ENCODE measurements around the gene CABP5. TPM values are rescaled to one million over a fixed set of nuclear protein-coding genes. Genes with fewer than 3 reads are reported as not detected.
A peak's percentile ranks its signal among the peaks of the same experiment; 100 is the strongest.

The CABP5 gene
- total RNA-seq, 1 experiment from 2014 or later, result not detected

DNA sequence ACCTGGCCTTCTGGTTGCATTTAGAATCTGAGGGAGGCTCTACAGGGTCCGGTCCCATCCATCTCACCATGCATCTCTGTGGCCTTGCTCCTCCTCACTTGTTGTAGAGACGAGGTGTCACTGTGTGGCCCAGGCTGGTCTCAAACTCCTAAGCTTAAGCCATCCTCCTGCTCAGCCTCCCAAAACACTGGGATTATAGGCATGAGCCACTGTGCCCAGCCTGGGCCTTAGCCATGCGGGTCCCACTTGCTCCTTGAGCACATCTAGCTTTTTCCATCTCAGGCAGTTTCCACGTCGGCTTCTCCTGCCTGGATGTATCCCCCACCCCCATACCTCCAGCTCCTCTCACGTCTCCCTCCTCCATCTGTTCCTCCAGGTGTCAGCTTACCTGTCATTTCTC is 39.6 kb downstream of the CABP5 start:
- Histone ChIP-seq H2AK5ac (ENCODE audit: insufficient read length, low read length) (no peak overlapping the region), H3K14ac (ENCODE audit: insufficient read depth, low read length) (no peak overlapping the region; the same call in 1 of the 2 replicates), H3K9ac (ENCODE audit: extremely low read depth, insufficient read length, low read length) (no peak overlapping the region), H3K18ac (ENCODE audit: insufficient read length, low read depth, low read length) (no peak overlapping the region), H4K91ac (ENCODE audit: insufficient read length, low read depth, low read length) (no peak overlapping the region), H4K20me1 (ENCODE audit: control insufficient read depth, insufficient read depth, insufficient read length) (no peaks in the 10 kb centered on the region), H4K5ac (ENCODE audit: insufficient read length, low read depth, low read length) (no peak overlapping the region), H2BK20ac (ENCODE audit: low read depth, low read length, poor library complexity, severe bottlenecking) (no peak overlapping the region), H3K4ac (ENCODE audit: low read depth, low read length) (no peak overlapping the region), H3K27me3 (ENCODE audit: insufficient read depth, low read length) (no peaks in the 10 kb centered on the region), H3K23ac (ENCODE audit: insufficient read length, low read depth, low read length) (no peak overlapping the region), H2BK12ac (ENCODE audit: insufficient read length, low read depth, low read length) (no peak overlapping the region), H3K9me3 (ENCODE audit: control insufficient read depth, low read depth, low read length) (no peaks in the 10 kb centered on the region), H3K27ac (ENCODE audit: insufficient read length, low read depth, low read length) (no peak overlapping the region), H3K79me2 (ENCODE audit: insufficient read depth, low read length) (no peaks in the 10 kb centered on the region), H3K23me2 (ENCODE audit: insufficient read length, low read depth, low read length, poor library complexity, severe bottlenecking) (no peaks in the 10 kb centered on the region), H3K4me1 (ENCODE audit: insufficient read depth, low read length) (no peaks in the 10 kb centered on the region), H2BK5ac (ENCODE audit: insufficient read length, low read length) (no peak overlapping the region), H3K56ac (ENCODE audit: insufficient read length, low read depth, low read length) (no peak overlapping the region), H2BK120ac (ENCODE audit: low read depth, low read length, poor library complexity, severe bottlenecking) (no peak overlapping the region), H2BK15ac (ENCODE audit: low read depth, low read length) (no peak overlapping the region), H3K79me1 (ENCODE audit: insufficient read depth, low read depth, low read length, poor library complexity, severe bottlenecking) (no peaks in the 10 kb centered on the region), H4K8ac (replicated peaks; ENCODE audit: insufficient read length, low read depth, low read length) (no peak overlapping the region), H3T11ph (ENCODE audit: low read length) (no peak overlapping the region), H2AFZ (ENCODE audit: low read length) (no peak overlapping the region), H3K4me2 (ENCODE audit: insufficient read depth, insufficient read length, low read length) (no peak overlapping the region)
- H3K27me3 Mint-ChIP-seq (ENCODE audit: low read depth), result 0 out of 2 replicates have a peak, but pooled peaks cover 1% of the 10 kb centered on the region
- H3K36me3 Mint-ChIP-seq (ENCODE audit: insufficient read depth in 1 of 3, low read depth in 3 of 3), result peaks cover 0 to 4% (median 2%) of the 10 kb centered on the region in 3 experiments; a peak in 3 of 7 replicates
- H3K4me1 Mint-ChIP-seq, result peaks cover 5 to 6% of the 10 kb centered on the region in 2 experiments
- peaks cover 10 to 12% of the 10 kb centered on the region in 2 experiments; a peak in 4 of 5 replicates for H3K9me3 Mint-ChIP-seq
- no peak for TF ChIP-seq CTCF (conservative IDR thresholded peaks at IDR 0.05)
- no peak overlapping the region for H3K4me3 Mint-ChIP-seq
- DNase-seq, result no peak
- H3K27ac Mint-ChIP-seq, result peak overlapping the region in 1 of 3 experiments; percentile 12; a peak in 1 of 7 replicates
- WGBS (ENCODE audit: extremely low coverage, insufficient read length, low lambda C conversion rate), result no CpG with 5 or more reads among the region's 6 CpGs
